NT2/D1 (cell line): ENCODE measurements around the gene CHST8.

Experiments
- DNase-seq: peaks from one replicate; pipeline ENCODE4 v3.0.0-alpha.2; 2011; ENCODE audit warnings: low read depth, low spot score
- H3K27me3 ChIP-seq: 2 replicates; pipeline ENCODE4 v1.6.0; 2011; ENCODE audit warnings: mild to moderate bottlenecking; ENCODE audit not compliant: insufficient read length, insufficient read depth
- H3K36me3 ChIP-seq: 2 replicates; pipeline ENCODE4 v1.6.1; 2011; ENCODE audit warnings: mild to moderate bottlenecking, low read length, mixed read lengths; ENCODE audit not compliant: insufficient read depth, insufficient read length
- H3K4me1 ChIP-seq: 2 replicates; pipeline ENCODE4 v1.5.1; 2011; ENCODE audit not compliant: insufficient read depth, insufficient read length
- H3K4me3 ChIP-seq: 2 replicates; pipeline ENCODE4 v1.5.1; 2011; ENCODE audit warnings: low read depth; ENCODE audit not compliant: insufficient read length
- H3K9ac ChIP-seq: 2 replicates; pipeline ENCODE4 v1.6.0; 2011; ENCODE audit warnings: low read depth; ENCODE audit not compliant: insufficient read length
- H3K9me3 ChIP-seq: 2 replicates; pipeline ENCODE4 v1.5.1; 2011; ENCODE audit warnings: mild to moderate bottlenecking, low read length; ENCODE audit not compliant: insufficient read depth
- SUZ12 ChIP-seq: IDR thresholded peaks from 2 replicates; pipeline ENCODE4 v1.6.1; 2011; ENCODE audit not compliant: insufficient read length, insufficient read depth; ENCODE audit errors: extremely low read depth
- YY1 ChIP-seq: IDR thresholded peaks from 2 replicates; pipeline ENCODE4 v1.6.1; 2011; ENCODE audit not compliant: insufficient read length, insufficient read depth
- ZNF274 ChIP-seq: IDR thresholded peaks from 2 replicates; pipeline ENCODE4 v1.6.1; 2011; ENCODE audit warnings: mild to moderate bottlenecking, low read depth, low read length

Gene CHST8

GRCh38 chr19:33722456-33723239 is 100.9 kb downstream of the CHST8 start:
- Histone ChIP-seq H3K4me1 (peaks cover 15% of the 10 kb centered on the region), H3K9ac (peak overlapping the region; percentile 26), H3K36me3 (no peaks in the 10 kb centered on the region), H3K4me3 (no peak overlapping the region), H3K9me3 (no peaks in the 10 kb centered on the region), H3K27me3 (no peaks in the 10 kb centered on the region)
- no peak for DNase-seq
- TF ChIP-seq ZNF274 = no peak
- TF ChIP-seq SUZ12 = no peak
- TF ChIP-seq YY1 = no peak

GRCh38 chr19:33723512-33723911 is 101.8 kb downstream of the CHST8 start:
- H3K27me3 ChIP-seq = no peaks in the 10 kb centered on the region
- TF ChIP-seq YY1 (no peak), ZNF274 (no peak), SUZ12 (no peak)
- H3K4me1 ChIP-seq = peaks cover 15% of the 10 kb centered on the region
- no peaks in the 10 kb centered on the region for H3K36me3 ChIP-seq
- H3K9ac ChIP-seq = no peak overlapping the region
- H3K9me3 ChIP-seq = no peaks in the 10 kb centered on the region
- no peak overlapping the region for H3K4me3 ChIP-seq
- DNase-seq = no peak

- Histone ChIP-seq H3K9me3 (no peaks in the 10 kb centered on the region; the same call in 1 of the 2 replicates), H3K9ac (no peak overlapping the region), H3K27me3 (no peaks in the 10 kb centered on the region), H3K36me3 (no peaks in the 10 kb centered on the region), H3K4me1 (peaks cover 15% of the 10 kb centered on the region), H3K4me3 (no peak overlapping the region)
- no peak for DNase-seq
- TF ChIP-seq ZNF274 = no peak
- TF ChIP-seq YY1 = no peak
- no peak for TF ChIP-seq SUZ12
Observed at GRCh38 chr19:33724021-33724720, 102.4 kb downstream of the CHST8 start.

DNA sequence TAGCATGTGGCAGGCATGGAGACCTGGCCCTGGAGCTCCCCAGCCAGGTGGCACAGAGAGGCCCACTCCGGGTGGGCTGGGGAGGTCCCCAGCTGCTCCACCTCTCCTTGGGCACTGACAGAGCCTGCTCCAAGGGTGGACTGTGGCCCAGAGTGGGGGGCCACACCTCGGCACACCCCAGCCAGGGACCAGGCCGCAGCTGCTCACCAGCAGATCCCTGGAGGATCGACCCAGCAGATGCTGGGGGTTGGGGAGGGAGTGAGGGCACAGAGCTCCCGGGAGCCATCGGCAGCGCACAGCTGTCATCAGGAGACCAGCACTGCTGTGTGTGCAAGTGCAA is 102.9 kb downstream of the CHST8 start:
- no peak for TF ChIP-seq SUZ12
- H3K27me3 ChIP-seq = no peaks in the 10 kb centered on the region
- H3K9me3 ChIP-seq = no peaks in the 10 kb centered on the region; the same call in 1 of the 2 replicates
- H3K4me3 ChIP-seq = no peak overlapping the region
- H3K9ac ChIP-seq = no peak overlapping the region
- DNase-seq = no peak
- peaks cover 15% of the 10 kb centered on the region for H3K4me1 ChIP-seq
- H3K36me3 ChIP-seq = no peaks in the 10 kb centered on the region

DNA sequence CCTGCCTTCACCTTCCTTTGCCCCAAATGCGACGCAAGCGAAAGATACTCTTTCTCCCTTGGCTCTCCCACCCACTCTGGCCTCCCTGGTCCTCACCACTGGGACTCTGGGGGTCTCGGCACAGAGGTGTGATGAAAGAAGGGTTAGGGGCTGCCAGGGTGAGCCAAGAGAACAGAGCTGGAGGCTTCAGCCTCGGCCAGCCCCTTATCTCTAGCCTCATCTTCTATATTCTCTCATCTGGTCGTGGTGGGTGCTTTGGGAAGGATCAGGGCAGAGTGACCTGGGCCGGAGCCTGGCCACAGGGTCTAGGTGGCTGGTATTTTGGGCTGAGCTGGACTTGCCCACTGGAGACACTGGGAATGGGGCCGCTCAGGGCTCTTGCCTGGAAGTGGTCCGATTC is 103.8 kb downstream of the CHST8 start:
- no peaks in the 10 kb centered on the region for H3K27me3 ChIP-seq
- TF ChIP-seq ZNF274 (no peak), YY1 (no peak), SUZ12 (no peak)
- H3K9me3 ChIP-seq = no peaks in the 10 kb centered on the region; the same call in 1 of the 2 replicates
- no peak overlapping the region for H3K4me3 ChIP-seq
- peaks cover 15% of the 10 kb centered on the region for H3K4me1 ChIP-seq
- no peak overlapping the region for H3K9ac ChIP-seq
- DNase-seq = no peak
- no peaks in the 10 kb centered on the region for H3K36me3 ChIP-seq

GRCh38 chr19:33726756-33727155 is 105.0 kb downstream of the CHST8 start:
- H3K27me3 ChIP-seq = no peaks in the 10 kb centered on the region
- H3K4me1 ChIP-seq = peaks cover 15% of the 10 kb centered on the region
- no peak for TF ChIP-seq SUZ12
- no peak for TF ChIP-seq ZNF274
- TF ChIP-seq YY1 = no peak
- no peak overlapping the region for H3K9ac ChIP-seq
- no peak overlapping the region for H3K4me3 ChIP-seq
- DNase-seq = no peak
- H3K9me3 ChIP-seq = peaks cover 1% of the 10 kb centered on the region; the same call in 1 of the 2 replicates
- H3K36me3 ChIP-seq = no peaks in the 10 kb centered on the region

- Histone ChIP-seq H3K36me3 (no peaks in the 10 kb centered on the region), H3K27me3 (no peaks in the 10 kb centered on the region), H3K4me1 (peaks cover 10% of the 10 kb centered on the region), H3K9me3 (peaks cover 8% of the 10 kb centered on the region; the same call in 1 of the 2 replicates), H3K9ac (no peak overlapping the region), H3K4me3 (no peak overlapping the region)
- TF ChIP-seq SUZ12 (no peak), ZNF274 (no peak), YY1 (no peak)
- no peak for DNase-seq
Observed at GRCh38 chr19:33727331-33727998, 105.7 kb downstream of the CHST8 start.
